ENCODE data around the gene SGIP1.

- no peak for TF ChIP-seq CTCF (IDR thresholded peaks at IDR 0.05)
- no peak for TF ChIP-seq EZH2 (IDR thresholded peaks at IDR 0.05)
- no peak for TF ChIP-seq EZH2phosphoT487 (IDR thresholded peaks at IDR 0.05)
Measured at GRCh38 chr1:66539491-66539890, 5.5 kb downstream of the SGIP1 start.

Measured in neural progenitor cell (in vitro differentiated cells).